C4-2B (cell line): ENCODE results near the gene CHCHD10.

Source experiments
- CTCF ChIP-seq: fragments of 450-650 bp; conservative IDR thresholded peaks from 2 replicates; pipeline ENCODE4 v1.5.1; 2017; ENCODE audit warnings: mild to moderate bottlenecking
- ZFX ChIP-seq: fragments of 450-650 bp; IDR thresholded peaks from 2 replicates; pipeline ENCODE4 v1.6.1; 2017

- TF ChIP-seq CTCF: no peak
- peak; percentile 77; the same call in 1 of the 2 replicates for TF ChIP-seq ZFX
These were observed 5.1 kb upstream of the CHCHD10 start, which contains the start of gene MMP11 for GRCh38 chr22:23772649-23773473.
